K562 (cell line): ENCODE data around the gene TMCO4. TPM values are rescaled to one million over a fixed set of nuclear protein-coding genes. Genes with fewer than 3 reads are reported as not detected.

ENCODE experiments used
- ATAC-seq: fragments of 200-7000 bp; cut with Tn5 transposase; 3 replicates; pipeline ENCODE4 v1.9.1; 2020; ENCODE audit warnings: moderate library complexity
- BruUV-seq: library from RNA; stranded (reverse); fragments of 400-500 nt; replicated peaks from 2 replicates; lab custom pipeline; 2021; lab: Mats Ljungman, UMichigan
- CTCF ChIA-PET: fragments of 300-600 bp; formaldehyde crosslinking; extraction: SDS; loops from one replicate; lab custom pipeline; 2021; ENCODE audit warnings: low intra/inter-chr PET ratio; lab: Yijun Ruan, JAX
- POLR2A ChIA-PET: fragments of 300-600, 350-650 bp; sonication (Branson Sonifier 250); formaldehyde crosslinking; extraction: SDS; loops from one replicate; lab custom pipeline; 2021; ENCODE audit warnings: antibody characterized with exemption, inconsistent platforms; lab: Yijun Ruan, JAX
- DNase-seq, 4 experiments: peaks; one replicate each; pipeline versions ENCODE4 v3.0.0 to v3.0.0-alpha.2; 2011 to 2018; ENCODE audit warnings: low spot score in 3 of 4, mixed read lengths in 3 of 4; ENCODE audit errors: extremely low read depth in 1 of 4
- FAIRE-seq: peaks from 2 replicates; lab custom pipeline; 2011; peaks lifted over from hg19 to GRCh38; lab: Jason Lieb, UNC
- H2AFZ ChIP-seq: 2 replicates; pipeline ENCODE4 v1.6.0; 2011; ENCODE audit warnings: low read depth, low read length, control low read depth, inconsistent platforms
- H3K27ac ChIP-seq: fragments of 200-600 bp; 3 replicates; pipeline ENCODE4 v1.8.0; 2011; ENCODE audit warnings: low read depth, mild to moderate bottlenecking, control low read depth, inconsistent platforms, low read length, moderate library complexity, mixed read lengths; ENCODE audit errors: extremely low read depth
- H3K27me3 ChIP-seq, 2 experiments: fragments of 300-600 bp in 1 of 2; 2 replicates in 1 of 2; 3 replicates in 1 of 2; pipeline versions ENCODE4 v1.6.0 to v1.8.0; 2011; ENCODE audit warnings: inconsistent platforms in 2 of 2, low read length in 2 of 2, mild to moderate bottlenecking in 1 of 2, mixed read lengths in 1 of 2, moderate library complexity in 1 of 2; ENCODE audit not compliant: control insufficient read depth in 2 of 2, insufficient read depth in 2 of 2
- H3K36me3 ChIP-seq: fragments of 300-600 bp; 3 replicates; pipeline ENCODE4 v1.8.0; 2011; ENCODE audit warnings: mild to moderate bottlenecking, low read length, inconsistent platforms; ENCODE audit not compliant: control insufficient read depth, insufficient read depth
- H3K4me1 ChIP-seq, 2 experiments: fragments of 200-600 bp in 1 of 2; replicated peaks in 1 of 2; 2 replicates in 1 of 2; 3 replicates in 1 of 2; pipeline versions ENCODE4 v1.5.1 to v1.8.0; 2011; ENCODE audit warnings: inconsistent platforms in 2 of 2, low read length in 2 of 2, mild to moderate bottlenecking in 1 of 2, mixed read lengths in 1 of 2, moderate library complexity in 1 of 2; ENCODE audit not compliant: control insufficient read depth in 2 of 2, insufficient read depth in 2 of 2
- H3K4me2 ChIP-seq: 2 replicates; pipeline ENCODE4 v1.6.1; 2011; ENCODE audit warnings: low read length, control low read depth, inconsistent platforms, mixed read lengths; ENCODE audit not compliant: insufficient read depth
- H3K4me3 ChIP-seq: fragments of 200-600 bp; sonication (generic), shearing (Covaris generic); 2 replicates; pipeline ENCODE4 v1.5.1; 2016; ENCODE audit warnings: control low read depth, inconsistent platforms
- H3K79me2 ChIP-seq: fragments of 200-600 bp; 3 replicates; pipeline ENCODE4 v1.8.0; 2011; ENCODE audit warnings: low read length, inconsistent platforms; ENCODE audit not compliant: control insufficient read depth, insufficient read depth
- H3K9ac ChIP-seq, 2 experiments: 2 replicates each; pipeline versions ENCODE4 v1.6.0 to v1.6.1; 2011; ENCODE audit warnings: low read depth in 2 of 2, low read length in 2 of 2, control low read depth in 1 of 2, inconsistent platforms in 1 of 2, mild to moderate bottlenecking in 1 of 2, mixed read lengths in 1 of 2; ENCODE audit not compliant: insufficient read depth in 1 of 2
- H3K9me1 ChIP-seq: one replicate; pipeline ENCODE4 v1.6.0; 2011; ENCODE audit warnings: inconsistent platforms, mild to moderate bottlenecking, low read length, moderate library complexity; ENCODE audit not compliant: control insufficient read depth, insufficient read depth
- H3K9me3 ChIP-seq: replicated peaks from 2 replicates; pipeline ENCODE4 v1.5.1; 2011; ENCODE audit warnings: low read depth, low read length, inconsistent platforms; ENCODE audit not compliant: control insufficient read depth, insufficient read depth
- H4K20me1 ChIP-seq: replicated peaks from 2 replicates; pipeline ENCODE4 v1.6.1; 2011; ENCODE audit warnings: low read length, inconsistent platforms, mixed read lengths; ENCODE audit not compliant: control insufficient read depth, insufficient read depth
- ADNP ChIP-seq: fragments of 200-800 bp; sonication (Bioruptor generic); IDR thresholded peaks from 2 replicates; pipeline ENCODE4 v1.6.1; 2016; ENCODE audit warnings: missing genetic modification characterization, missing compliant biosample characterization
- BCOR ChIP-seq: fragments of 450-650 bp; IDR thresholded peaks from 2 replicates; pipeline ENCODE4 v1.6.1; 2016
- HDAC2 ChIP-seq: fragments of 450-650 bp; IDR thresholded peaks from 2 replicates; pipeline ENCODE4 v1.6.1; 2016; ENCODE audit warnings: mild to moderate bottlenecking
- KDM1A ChIP-seq, 2 experiments: fragments of 450-650 bp; IDR thresholded peaks; 2 replicates each; pipeline ENCODE4 v1.6.1; 2016; ENCODE audit warnings: mild to moderate bottlenecking in 2 of 2
- MEIS2 ChIP-seq: fragments of 450-650 bp; IDR thresholded peaks from 2 replicates; pipeline ENCODE4 v1.6.1; 2014; ENCODE audit warnings: mild to moderate bottlenecking; ENCODE audit not compliant: partially characterized antibody
- NFIC ChIP-seq: fragments of 450-650 bp; IDR thresholded peaks from 2 replicates; pipeline ENCODE4 v1.6.1; 2017; ENCODE audit warnings: mild to moderate bottlenecking, inconsistent platforms
- POLR2H ChIP-seq: IDR thresholded peaks from 2 replicates; pipeline ENCODE4 v1.6.1; 2016; ENCODE audit warnings: missing genetic modification characterization, low read depth, mild to moderate bottlenecking, control low read depth, missing compliant biosample characterization, moderate library complexity
- PRDM10 ChIP-seq: fragments of 450-650 bp; IDR thresholded peaks from 2 replicates; pipeline ENCODE4 v1.6.1; 2018; ENCODE audit not compliant: partially characterized antibody
- YY1 ChIP-seq, 3 experiments: IDR thresholded peaks; 2 replicates each; pipeline ENCODE4 v1.6.1; 2011; ENCODE audit warnings: low read length in 2 of 3, mild to moderate bottlenecking in 2 of 3, moderate library complexity in 2 of 3, borderline replicate concordance in 1 of 3, control low read depth in 1 of 3, low read depth in 1 of 3; ENCODE audit not compliant: insufficient read depth in 3 of 3, insufficient replicate concordance in 2 of 3, control insufficient read depth in 1 of 3, insufficient read length in 1 of 3; ENCODE audit errors: extremely low read depth in 1 of 3
- ZNF224 ChIP-seq: sonication (generic); formaldehyde crosslinking; IDR thresholded peaks from 2 replicates; pipeline ENCODE4 v1.8.0; 2022; ENCODE audit warnings: mild to moderate bottlenecking, missing genetic modification reagents
- WGBS: fragments of 100-300 bp; shearing (Covaris generic); methylation state at CpG from one replicate; pipeline ENCODE4 v1.1.6; 2016; ENCODE audit warnings: low coverage, mixed read lengths; ENCODE audit not compliant: insufficient coverage; ENCODE audit errors: missing lambda C conversion rate; 5-methylcytosine and 5-hydroxymethylcytosine counted together
- in situ Hi-C: fragments of 300-500 bp; cut with MboI; formaldehyde crosslinking; loops from 4 replicates; pipeline ENCODE4 v1.15.0; 2018; ENCODE audit warnings: inconsistent platforms, mixed read lengths
- intact Hi-C: fragments of 100-400 bp; cut with micrococcal nuclease; formaldehyde crosslinking; loops from 2 replicates; pipeline ENCODE4 v1.14.2; 2022
- polyA plus RNA-seq, 8 experiments: library from polyadenylated mRNA; depleted of rRNA in 4 of 8; stranded (reverse) in 5 of 8; unstranded in 3 of 8; fragments of >200 nt; fragmentation: Nextera tagmentation in 2 of 8; fragmentation: Illumina TruSeq in 1 of 8; extraction: Ambion mirVana in 2 of 8; extraction: Trizol in 1 of 8; gene quantifications; 2 replicates each; pipeline versions ENCODE4 v1.2.1 to v1.2.3, GENCODE V29; 2011 to 2014; ENCODE audit warnings: inconsistent platforms in 1 of 8, missing spikeins in 1 of 8
- total RNA-seq, 7 experiments: library from RNA; depleted of rRNA in 6 of 7; stranded (reverse); fragments of >200 nt in 6 of 7; fragmentation: Illumina TruSeq in 2 of 7; extraction: Trizol in 2 of 7; gene quantifications; 2 replicates each; pipeline versions ENCODE4 v1.2.1 to v1.2.3, GENCODE V29; 2011 to 2021; ENCODE audit warnings: low replicate concordance in 1 of 7

The TMCO4 gene
- total and polyA plus RNA-seq, 9 of the 15 experiments (the other 6 are each of a cell fraction or from before 2014, with no cell fraction given), result 0.06 to 2.1 (median 1.2) TPM

GRCh38 chr1:19640363-19641316, 159.1 kb downstream of the TMCO4 start:
- POLR2A ChIA-PET, result interaction anchor here (0.5 to 4.2 kb wide), 5 partner anchors 8 to 694 kb away, joined by 3 to 18 read pairs (median 4); no protein-coding TSS in a partner anchor
- H3K27ac ChIP-seq, result no peak overlapping the region
- intact Hi-C loops, result loop anchor here (10.0 kb wide), 1 partner anchor 176 kb away; no protein-coding TSS in a partner anchor
- H3K4me2 ChIP-seq, result no peak overlapping the region
- H4K20me1 ChIP-seq, result no peaks in the 10 kb centered on the region; the same call in 1 of the 2 replicates
- no peaks in the 10 kb centered on the region for H3K36me3 ChIP-seq
- H3K4me3 ChIP-seq, result no peak overlapping the region
- CTCF ChIA-PET, result no interaction called here
- H3K9me3 ChIP-seq, result no peaks in the 10 kb centered on the region
- no peaks in the 10 kb centered on the region for H3K9me1 ChIP-seq
- FAIRE-seq, result no peak
- no peak for DNase-seq
- no peak overlapping the region for H2AFZ ChIP-seq
- H3K79me2 ChIP-seq, result no peaks in the 10 kb centered on the region
- in situ Hi-C loops, result no loop called here
- H3K4me1 ChIP-seq, result peaks cover 0 to 27% of the 10 kb centered on the region in 2 experiments; a peak in 4 of 5 replicates
- H3K27me3 ChIP-seq, result peaks cover 16 to 32% of the 10 kb centered on the region in 2 experiments; a peak in 4 of 5 replicates
- peak; percentile 33 for ATAC-seq
- 7% methylated on average over 14 of the region's 14 CpGs for WGBS
- H3K9ac ChIP-seq, result no peak overlapping the region
- BruUV-seq, result no TSS peak
- peak; percentile 42; the same call in 1 of the 2 replicates for TF ChIP-seq NFIC
- peak in 1 of 2 experiments; percentile 50; a peak in 1 of 4 replicates for TF ChIP-seq KDM1A (IDR thresholded peaks at IDR 0.05)
- peak; percentile 66 for TF ChIP-seq PRDM10
- peak; percentile 12 for TF ChIP-seq MEIS2
- TF ChIP-seq HDAC2, result peak; percentile 46; the same call in 1 of the 2 replicates
- no peak for TF ChIP-seq YY1 (IDR thresholded peaks at IDR 0.05; ENCODE audit: borderline replicate concordance in 1 of 3, control insufficient read depth in 1 of 3, extremely low read depth in 1 of 3, insufficient read depth in 3 of 3, insufficient read length in 1 of 3, insufficient replicate concordance in 2 of 3, low read depth in 1 of 3, low read length in 2 of 3)
- TF ChIP-seq ADNP (tag), result 0 out of 2 replicates have a peak, but pooled peaks have one; percentile 33
- no peak for TF ChIP-seq POLR2H (tag)
- TF ChIP-seq BCOR, result peak; percentile 71
- 0 out of 2 replicates have a peak, but pooled peaks have one; percentile 13 for TF ChIP-seq ZNF224 (CRISPR knock-in tag)
